Activated B cell treated with CpG ODN at 0.5 μM for 24 hours (primary cell): ENCODE measurements around the gene NR1I2. TPM values are rescaled to one million over a fixed set of nuclear protein-coding genes. Genes with fewer than 3 reads are reported as not detected.

ENCODE experiments used
- ATAC-seq: fragments of 200-7000 bp; cut with Tn5 transposase; one replicate; pipeline ENCODE4 v1.10.0; 2021; ENCODE audit warnings: low read depth, mild to moderate bottlenecking, moderate library complexity
- CTCF ChIA-PET: fragments of 350-600 bp; sonication (Branson Sonifier 250); formaldehyde crosslinking; loops from one replicate; lab custom pipeline; 2021; ENCODE audit warnings: antibody characterized with exemption; lab: Charles Lee
- POLR2A ChIA-PET: fragments of 350-600 bp; sonication (Branson Sonifier 250); formaldehyde crosslinking; loops from one replicate; lab custom pipeline; 2021; ENCODE audit warnings: antibody characterized with exemption; lab: Charles Lee
- DNase-seq: peaks from one replicate; pipeline ENCODE4 v3.0.0; 2022
- H3K27ac Mint-ChIP-seq: one replicate; pipeline ENCODE4 v1.8.0; 2020; ENCODE audit warnings: mixed read lengths
- H3K27me3 Mint-ChIP-seq: one replicate; pipeline ENCODE4 v1.8.0; 2021; ENCODE audit warnings: mixed read lengths
- H3K36me3 Mint-ChIP-seq: one replicate; pipeline ENCODE4 v1.8.0; 2021; ENCODE audit warnings: low read depth, mixed read lengths
- H3K4me1 Mint-ChIP-seq: one replicate; pipeline ENCODE4 v1.8.0; 2021; ENCODE audit warnings: mixed read lengths
- H3K4me3 Mint-ChIP-seq: one replicate; pipeline ENCODE4 v1.8.0; 2020; ENCODE audit warnings: mild to moderate bottlenecking, mixed read lengths
- H3K9me3 Mint-ChIP-seq: one replicate; pipeline ENCODE4 v1.8.0; 2020; ENCODE audit warnings: mixed read lengths
- CTCF ChIP-seq: fragments of 200-600 bp; IDR thresholded peaks from one replicate; pipeline ENCODE4 v1.8.0; 2022; ENCODE audit warnings: antibody characterized with exemption, mild to moderate bottlenecking
- intact Hi-C: fragments of 100-400 bp; cut with micrococcal nuclease; formaldehyde crosslinking; loops from one replicate; pipeline ENCODE4 v1.15.1; 2024
- total RNA-seq: library from RNA; stranded (reverse); gene quantifications from 2 replicates; pipeline ENCODE4 v1.2.3, GENCODE V29; 2022

NR1I2 gene
- total RNA-seq, 1 donor from 2014 or later = 1.1 TPM

DNA sequence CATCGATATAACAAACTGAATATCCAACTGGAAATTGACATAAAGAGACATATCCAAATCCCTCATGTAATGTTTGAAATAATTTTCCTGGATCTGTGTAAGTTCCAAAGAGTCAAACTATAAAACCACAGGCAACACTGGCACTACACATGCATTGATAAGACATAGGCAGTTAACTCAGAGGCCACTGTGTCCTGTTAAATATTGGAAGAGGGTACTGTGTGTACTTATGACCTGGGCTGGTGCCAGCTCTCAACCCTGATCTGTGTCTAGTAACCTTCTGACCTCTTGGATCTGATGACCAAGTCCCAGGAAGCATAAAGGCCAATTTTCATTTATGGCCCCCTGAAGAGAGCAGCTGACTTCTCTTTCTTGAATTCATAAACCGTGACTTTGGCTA is 4.5 kb downstream of the NR1I2 start:
- intact Hi-C loops = no loop called here
- ChIA-PET POLR2A (no interaction called here), CTCF (no interaction called here)
- DNase-seq = no peak
- Mint-ChIP-seq H3K36me3 (no peaks in the 10 kb centered on the region), H3K9me3 (peaks cover 2% of the 10 kb centered on the region), H3K4me3 (no peak overlapping the region), H3K27me3 (no peaks in the 10 kb centered on the region), H3K4me1 (no peaks in the 10 kb centered on the region), H3K27ac (no peak overlapping the region)
- no peak for ATAC-seq
- no peak for TF ChIP-seq CTCF

- ChIA-PET POLR2A (no interaction called here), CTCF (no interaction called here)
- Mint-ChIP-seq H3K36me3 (no peaks in the 10 kb centered on the region), H3K27me3 (no peaks in the 10 kb centered on the region), H3K4me1 (no peaks in the 10 kb centered on the region), H3K4me3 (no peak overlapping the region), H3K9me3 (peaks cover 2% of the 10 kb centered on the region), H3K27ac (no peak overlapping the region)
- TF ChIP-seq CTCF = no peak
- intact Hi-C loops = no loop called here
- no peak for DNase-seq
- no peak for ATAC-seq
Measured at GRCh38 chr3:119790369-119790768, 8.5 kb downstream of the NR1I2 start.

- ChIA-PET POLR2A (no interaction called here), CTCF (no interaction called here)
- ATAC-seq = no peak
- no peak for DNase-seq
- no peak overlapping the region for H3K27ac Mint-ChIP-seq
- no peak for TF ChIP-seq CTCF
- intact Hi-C loops = no loop called here
- no peak overlapping the region for H3K4me3 Mint-ChIP-seq
- no peaks in the 10 kb centered on the region for H3K4me1 Mint-ChIP-seq
- peaks cover 3% of the 10 kb centered on the region for H3K27me3 Mint-ChIP-seq
- H3K36me3 Mint-ChIP-seq = no peaks in the 10 kb centered on the region
- peaks cover 2% of the 10 kb centered on the region for H3K9me3 Mint-ChIP-seq
Measured at GRCh38 chr3:119792270-119792669, 10.4 kb downstream of the NR1I2 start.

DNA sequence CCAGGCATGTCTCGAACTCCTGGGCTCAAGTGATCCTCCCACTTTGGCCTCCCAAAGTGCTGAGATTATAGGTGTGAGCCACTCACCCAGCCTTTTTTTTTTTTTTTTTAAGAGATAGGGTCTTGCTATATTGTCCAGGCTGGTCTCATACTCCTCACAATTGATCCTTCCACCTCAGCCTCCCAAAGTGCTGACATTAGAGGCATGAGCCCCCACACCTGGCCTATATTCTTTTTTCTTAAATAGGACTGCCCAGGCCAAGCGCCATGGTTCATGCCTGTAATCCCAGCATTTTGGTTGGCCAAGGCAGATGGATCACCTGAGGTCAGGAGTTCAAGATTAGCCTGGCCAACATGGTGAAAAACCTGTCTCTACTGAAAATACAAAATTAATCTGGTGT is 12.5 kb downstream of the NR1I2 start:
- intact Hi-C loops = no loop called here
- TF ChIP-seq CTCF = no peak
- DNase-seq (no peak), ATAC-seq (no peak)
- Mint-ChIP-seq H3K27ac (no peak overlapping the region), H3K9me3 (no peaks in the 10 kb centered on the region), H3K4me3 (no peak overlapping the region), H3K27me3 (peaks cover 7% of the 10 kb centered on the region), H3K4me1 (no peaks in the 10 kb centered on the region), H3K36me3 (no peaks in the 10 kb centered on the region)
- ChIA-PET POLR2A (no interaction called here), CTCF (no interaction called here)

- H3K4me3 Mint-ChIP-seq = no peak overlapping the region
- CTCF ChIA-PET = no interaction called here
- no peak for ATAC-seq
- POLR2A ChIA-PET = interaction anchor here (0.6 kb wide), 1 partner anchor 466 kb away, joined by 6 read pairs; no protein-coding TSS in a partner anchor
- no peaks in the 10 kb centered on the region for H3K9me3 Mint-ChIP-seq
- no peak for TF ChIP-seq CTCF
- peaks cover 7% of the 10 kb centered on the region for H3K27me3 Mint-ChIP-seq
- no peaks in the 10 kb centered on the region for H3K36me3 Mint-ChIP-seq
- intact Hi-C loops = no loop called here
- H3K27ac Mint-ChIP-seq = no peak overlapping the region
- no peak for DNase-seq
- H3K4me1 Mint-ChIP-seq = no peaks in the 10 kb centered on the region
Measured at GRCh38 chr3:119794971-119795612, 13.2 kb downstream of the NR1I2 start.
